ENCODE results near the gene C1orf141. TPM values are rescaled to one million over a fixed set of nuclear protein-coding genes. Genes with fewer than 3 reads are reported as not detected.
"Not testable (repeated sequence)": the region's sequence is repeated elsewhere in the genome, so short reads cannot be mapped to it uniquely, and the experiment has no call there.

C1orf141 gene
- total RNA-seq, 4 donors from 2014 or later = not detected

- Histone ChIP-seq H3K4me1 (no peaks in the 10 kb centered on the region), H3K27ac (no peak overlapping the region), H3K36me3 (no peaks in the 10 kb centered on the region), H3K4me3 (no peak overlapping the region), H3K27me3 (no peaks in the 10 kb centered on the region), H3K9me3 (peaks cover 0 to 5% (median 0%) of the 10 kb centered on the region in 3 donors)
- TF ChIP-seq POLR2AphosphoS5 (IDR thresholded peaks at IDR 0.05) (no peak), EP300 (IDR thresholded peaks at IDR 0.05) (no peak), CTCF (IDR thresholded peaks at IDR 0.05) (no peak), POLR2A (IDR thresholded peaks at IDR 0.05) (no peak)
- no peak for ATAC-seq
- 75 to 86% methylated on average over 1 of the region's 1 CpG for WGBS, 2 donors (ENCODE audit: low coverage in 1 of 2)
Measured at GRCh38 chr1:67072749-67073148, 62.0 kb downstream of the C1orf141 start.

- not testable (repeated sequence) for H3K27ac ChIP-seq, H3K9me3 ChIP-seq, H3K4me3 ChIP-seq, H3K4me1 ChIP-seq, H3K36me3 ChIP-seq, ATAC-seq, H3K27me3 ChIP-seq
- 52% methylated on average over 2 of the region's 3 CpGs; no CpG with 5 or more reads in 1 of the 2 donors for WGBS, 2 donors (ENCODE audit: low coverage in 1 of 2)
Measured at GRCh38 chr1:67067655-67068054, 67.1 kb downstream of the C1orf141 start.

GRCh38 chr1:67062412-67062811 lies 72.4 kb downstream of the C1orf141 start:
- no peak for ATAC-seq
- no peaks in the 10 kb centered on the region for H3K36me3 ChIP-seq
- no peaks in the 10 kb centered on the region for H3K4me1 ChIP-seq
- no peak overlapping the region for H3K27ac ChIP-seq
- H3K4me3 ChIP-seq = no peak overlapping the region
- H3K9me3 ChIP-seq = no peaks in the 10 kb centered on the region
- 100% methylated on average over 1 of the region's 1 CpG for WGBS, 2 donors (ENCODE audit: low coverage in 1 of 2)
- TF ChIP-seq CTCF (IDR thresholded peaks at IDR 0.05) (no peak), POLR2A (IDR thresholded peaks at IDR 0.05) (no peak), EP300 (IDR thresholded peaks at IDR 0.05) (no peak), POLR2AphosphoS5 (IDR thresholded peaks at IDR 0.05) (no peak)
- H3K27me3 ChIP-seq = no peaks in the 10 kb centered on the region

GRCh38 chr1:67061266-67061665 lies 73.5 kb downstream of the C1orf141 start:
- no peak for ATAC-seq
- WGBS, 2 donors (ENCODE audit: low coverage in 1 of 2) = 86 to 100% methylated on average over 2 of the region's 2 CpGs
- TF ChIP-seq EP300 (IDR thresholded peaks at IDR 0.05) = no peak
- TF ChIP-seq POLR2A (IDR thresholded peaks at IDR 0.05) = no peak
- TF ChIP-seq POLR2AphosphoS5 (IDR thresholded peaks at IDR 0.05) = no peak
- TF ChIP-seq CTCF (IDR thresholded peaks at IDR 0.05) = no peak

GRCh38 chr1:67060811-67061218 lies 74.0 kb downstream of the C1orf141 start:
- TF ChIP-seq CTCF (IDR thresholded peaks at IDR 0.05) = no peak
- no peak for TF ChIP-seq POLR2A (IDR thresholded peaks at IDR 0.05)
- TF ChIP-seq POLR2AphosphoS5 (IDR thresholded peaks at IDR 0.05) = no peak
- no peak for TF ChIP-seq EP300 (IDR thresholded peaks at IDR 0.05)
- no peak overlapping the region for H3K4me3 ChIP-seq
- H3K27ac ChIP-seq = no peak overlapping the region
- ATAC-seq = no peak
- no peaks in the 10 kb centered on the region for H3K36me3 ChIP-seq
- H3K9me3 ChIP-seq = no peaks in the 10 kb centered on the region
- no peaks in the 10 kb centered on the region for H3K4me1 ChIP-seq
- WGBS, 2 donors (ENCODE audit: low coverage in 1 of 2) = 44 to 61% methylated on average over 1 to 2 of the region's 2 CpGs
- H3K27me3 ChIP-seq = no peaks in the 10 kb centered on the region

More at GRCh38 chr1:67061266-67061665, 73.5 kb downstream of the C1orf141 start:
- Histone ChIP-seq H3K9me3 (no peaks in the 10 kb centered on the region), H3K4me3 (no peak overlapping the region), H3K27ac (no peak overlapping the region), H3K27me3 (no peaks in the 10 kb centered on the region), H3K4me1 (no peaks in the 10 kb centered on the region), H3K36me3 (no peaks in the 10 kb centered on the region)
